ENCODE data around the gene ZNF213.

DNA sequence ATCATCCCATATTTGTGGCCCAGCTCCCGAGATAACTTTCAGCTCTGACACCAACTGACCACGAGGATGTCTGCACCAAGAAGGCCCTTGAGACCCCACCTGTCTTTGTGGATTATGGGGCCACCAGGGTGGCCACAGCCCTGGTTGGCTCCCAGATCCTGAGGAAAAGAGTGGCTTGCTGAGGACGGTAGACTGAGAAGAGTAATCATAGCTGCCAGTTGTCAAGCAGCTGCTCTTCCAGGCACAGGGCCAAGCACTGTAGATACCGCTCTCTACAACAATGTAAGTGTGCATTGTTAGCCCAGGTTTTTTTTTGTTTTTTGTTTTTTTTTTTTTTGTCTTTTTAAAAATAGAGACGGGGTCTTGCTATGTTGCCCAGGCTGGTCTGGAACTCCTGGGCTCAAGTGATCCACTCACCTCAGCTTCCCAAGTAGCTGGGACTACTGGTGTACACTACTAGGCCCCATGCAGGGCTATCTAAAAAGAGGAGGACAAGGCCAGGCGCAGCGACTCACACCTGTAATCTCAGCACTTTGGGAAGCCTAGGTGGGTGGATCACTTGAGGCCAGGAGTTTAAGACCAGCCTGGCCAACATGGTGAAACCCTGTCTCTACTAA, 12.9 kb upstream of the ZNF213 start:
- no peak for TF ChIP-seq CTCF (IDR thresholded peaks at IDR 0.05; ENCODE audit: low read length)
- TF ChIP-seq EZH2 (IDR thresholded peaks at IDR 0.05; ENCODE audit: borderline replicate concordance, low read length) = no peak

Measured in OCI-LY1 (cell line).